ENCODE data around the gene FUT8.

Gene FUT8

DNA sequence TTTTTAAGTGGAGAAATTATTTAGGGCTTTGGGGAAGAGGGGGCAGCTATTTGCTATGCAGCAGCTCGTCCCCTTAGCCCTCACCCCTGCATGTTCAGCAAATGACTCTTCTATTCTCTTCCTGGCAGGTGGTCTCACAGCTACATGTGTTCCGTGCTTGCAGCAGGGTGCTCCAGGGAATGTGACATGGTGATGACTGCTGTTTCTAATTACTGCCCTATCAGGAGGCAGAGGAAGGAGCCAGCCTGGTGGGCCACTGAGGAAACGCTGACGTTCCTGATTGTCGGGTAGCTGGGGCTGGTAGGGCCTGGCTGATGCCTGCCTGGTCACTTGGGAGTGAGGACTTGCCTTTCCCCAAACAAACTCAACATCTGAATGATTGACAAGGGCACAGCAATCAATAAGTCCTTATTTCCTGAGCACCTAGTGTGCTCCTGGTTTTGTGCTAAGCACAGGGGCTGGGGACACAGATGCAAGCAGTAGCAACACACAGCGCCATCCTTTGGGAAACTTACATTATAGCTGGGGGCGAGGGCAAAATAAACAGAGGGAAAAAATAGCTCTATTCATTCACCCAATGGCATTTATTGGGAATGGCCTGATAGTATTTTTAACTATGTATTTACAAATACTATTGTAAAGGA is 377.8 kb downstream of the FUT8 start:
- TF ChIP-seq CTCF (conservative IDR thresholded peaks at IDR 0.05; ENCODE audit: low read depth) = no peak
- no peak for DNase-seq (ENCODE audit: low spot score)
- no peak overlapping the region for H3K27ac ChIP-seq
- CTCF ChIA-PET = interaction anchor here (0.6 to 1.0 kb wide), 2 partner anchors 12 to 18 kb away, joined by 3 read pairs; no protein-coding TSS in a partner anchor
- POLR2A ChIA-PET (ENCODE audit: low non-redundant PET) = no interaction called here

GRCh38 chr14:65791191-65791981 is 378.9 kb downstream of the FUT8 start:
- TF ChIP-seq CTCF (conservative IDR thresholded peaks at IDR 0.05; ENCODE audit: low read depth) = no peak
- ChIA-PET POLR2A (ENCODE audit: low non-redundant PET) (no interaction called here), CTCF (interaction anchor here (0.6 to 1.0 kb wide), 3 partner anchors 11 to 43 kb away, joined by 3 to 4 read pairs (median 3); no protein-coding TSS in a partner anchor)
- DNase-seq (ENCODE audit: low spot score) = no peak
- H3K27ac ChIP-seq = no peak overlapping the region

- no peak for DNase-seq (ENCODE audit: low spot score)
- no peak overlapping the region for H3K27ac ChIP-seq
- CTCF ChIA-PET = interaction anchor here (0.7 kb wide), 2 partner anchors 41 to 42 kb away, joined by 4 to 5 read pairs; no protein-coding TSS in a partner anchor
- TF ChIP-seq CTCF (conservative IDR thresholded peaks at IDR 0.05; ENCODE audit: low read depth) = no peak
- POLR2A ChIA-PET (ENCODE audit: low non-redundant PET) = no interaction called here
These were observed 379.8 kb downstream of the FUT8 start for GRCh38 chr14:65792208-65792905.

Measured in RWPE1 (cell line).